ENCODE data around the gene FHOD1. TPM values are rescaled to one million over a fixed set of nuclear protein-coding genes. Genes with fewer than 3 reads are reported as not detected.

FHOD1 gene
- total and polyA plus RNA-seq, 2 of the 13 experiments (the other 11 are each of a cell fraction or from before 2014, with no cell fraction given) = 20.0 to 20.8 TPM

GRCh38 chr16:67278773-67279295, 31.6 kb upstream of the FHOD1 start (continued):
- no peak for TF ChIP-seq PAXIP1 (CRISPR knock-in tag; conservative IDR thresholded peaks at IDR 0.05)
- no peak for TF ChIP-seq AGO2 (optimal IDR thresholded peaks at IDR 0.05; ENCODE audit: low read depth, low read length)
- TF ChIP-seq MED1 (CRISPR knock-in tag; IDR thresholded peaks at IDR 0.05) = peak; percentile 19; the same call in 1 of the 2 replicates
- no peak for TF ChIP-seq ZNF3 (CRISPR knock-in tag; IDR thresholded peaks at IDR 0.05)
- TF ChIP-seq ZSCAN22 (CRISPR knock-in tag; IDR thresholded peaks at IDR 0.05) = 0 out of 2 replicates have a peak, but pooled peaks have one; percentile 7
- TF ChIP-seq KLF9 (CRISPR knock-in tag; IDR thresholded peaks at IDR 0.05; ENCODE audit: low read depth) = no peak
- TF ChIP-seq CCDC6 (CRISPR knock-in tag; IDR thresholded peaks at IDR 0.05) = no peak
- no peak; the same call in 1 of the 2 replicates for TF ChIP-seq KLF11 (CRISPR knock-in tag; IDR thresholded peaks at IDR 0.05)
- TF ChIP-seq SALL1 (CRISPR knock-in tag; IDR thresholded peaks at IDR 0.05) = peak; percentile 40; the same call in 1 of the 2 replicates
- TF ChIP-seq REXO4 (CRISPR knock-in tag; IDR thresholded peaks at IDR 0.05; ENCODE audit: borderline replicate concordance) = no peak
- TF ChIP-seq ZNF83 (CRISPR knock-in tag; IDR thresholded peaks at IDR 0.05; ENCODE audit: borderline replicate concordance) = 0 out of 2 replicates have a peak, but pooled peaks have one; percentile 80
- no peak for TF ChIP-seq ZNF12 (CRISPR knock-in tag; IDR thresholded peaks at IDR 0.05)
- TF ChIP-seq MAFF (IDR thresholded peaks at IDR 0.05; ENCODE audit: low read depth, low read length) = no peak
- no peak for TF ChIP-seq ZNF777 (CRISPR knock-in tag; IDR thresholded peaks at IDR 0.05)
- TF ChIP-seq ONECUT2 (CRISPR knock-in tag; IDR thresholded peaks at IDR 0.05) = no peak
- no peak for TF ChIP-seq ZNF30 (CRISPR knock-in tag; IDR thresholded peaks at IDR 0.05)
- TF ChIP-seq NR2F2 (IDR thresholded peaks at IDR 0.05; ENCODE audit: borderline replicate concordance, low read depth) = peak; percentile 55; the same call in 1 of the 2 replicates
- peak; percentile 60 for TF ChIP-seq ISL2 (CRISPR knock-in tag; IDR thresholded peaks at IDR 0.05)
- TF ChIP-seq, protein P1, sequence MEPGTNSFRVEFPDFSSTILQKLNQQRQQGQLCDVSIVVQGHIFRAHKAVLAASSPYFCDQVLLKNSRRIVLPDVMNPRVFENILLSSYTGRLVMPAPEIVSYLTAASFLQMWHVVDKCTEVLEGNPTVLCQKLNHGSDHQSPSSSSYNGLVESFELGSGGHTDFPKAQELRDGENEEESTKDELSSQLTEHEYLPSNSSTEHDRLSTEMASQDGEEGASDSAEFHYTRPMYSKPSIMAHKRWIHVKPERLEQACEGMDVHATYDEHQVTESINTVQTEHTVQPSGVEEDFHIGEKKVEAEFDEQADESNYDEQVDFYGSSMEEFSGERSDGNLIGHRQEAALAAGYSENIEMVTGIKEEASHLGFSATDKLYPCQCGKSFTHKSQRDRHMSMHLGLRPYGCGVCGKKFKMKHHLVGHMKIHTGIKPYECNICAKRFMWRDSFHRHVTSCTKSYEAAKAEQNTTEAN (CRISPR knock-in tag; conservative IDR thresholded peaks at IDR 0.05) = 0 out of 2 replicates have a peak, but pooled peaks have one; percentile 22
- TF ChIP-seq RFX5 (IDR thresholded peaks at IDR 0.05; ENCODE audit: low read depth, low read length) = no peak
- TF ChIP-seq EED (CRISPR knock-in tag; IDR thresholded peaks at IDR 0.05) = no peak
- no peak for TF ChIP-seq SAFB2 (CRISPR knock-in tag; IDR thresholded peaks at IDR 0.05; ENCODE audit: borderline replicate concordance, low read depth)
- TF ChIP-seq ETV6 (CRISPR knock-in tag; conservative IDR thresholded peaks at IDR 0.05) = peak; percentile 64; the same call in 1 of the 2 replicates
- TF ChIP-seq, protein P2, sequence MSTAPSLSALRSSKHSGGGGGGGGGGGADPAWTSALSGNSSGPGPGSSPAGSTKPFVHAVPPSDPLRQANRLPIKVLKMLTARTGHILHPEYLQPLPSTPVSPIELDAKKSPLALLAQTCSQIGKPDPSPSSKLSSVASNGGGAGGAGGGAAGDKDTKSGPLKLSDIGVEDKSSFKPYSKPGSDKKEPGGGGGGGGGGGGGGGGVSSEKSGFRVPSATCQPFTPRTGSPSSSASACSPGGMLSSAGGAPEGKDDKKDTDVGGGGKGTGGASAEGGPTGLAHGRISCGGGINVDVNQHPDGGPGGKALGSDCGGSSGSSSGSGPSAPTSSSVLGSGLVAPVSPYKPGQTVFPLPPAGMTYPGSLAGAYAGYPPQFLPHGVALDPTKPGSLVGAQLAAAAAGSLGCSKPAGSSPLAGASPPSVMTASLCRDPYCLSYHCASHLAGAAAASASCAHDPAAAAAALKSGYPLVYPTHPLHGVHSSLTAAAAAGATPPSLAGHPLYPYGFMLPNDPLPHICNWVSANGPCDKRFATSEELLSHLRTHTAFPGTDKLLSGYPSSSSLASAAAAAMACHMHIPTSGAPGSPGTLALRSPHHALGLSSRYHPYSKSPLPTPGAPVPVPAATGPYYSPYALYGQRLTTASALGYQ (CRISPR knock-in tag; IDR thresholded peaks at IDR 0.05) = no peak
- no peak for TF ChIP-seq SMARCC2 (IDR thresholded peaks at IDR 0.05)
- TF ChIP-seq ZNF839 (CRISPR knock-in tag; IDR thresholded peaks at IDR 0.05; ENCODE audit: borderline replicate concordance) = no peak
